ENCODE data around the gene PCDH1. TPM values are rescaled to one million over a fixed set of nuclear protein-coding genes. Genes with fewer than 3 reads are reported as not detected.

PCDH1 gene
- total RNA-seq, 1 experiment from 2014 or later: 127 TPM

- H3K9me3 ChIP-seq (ENCODE audit: control insufficient read depth, low read depth, low read length): no peaks in the 10 kb centered on the region
- no peak for DNase-seq
- no peak overlapping the region for H3K4ac ChIP-seq (ENCODE audit: low read depth, low read length)
- H4K5ac ChIP-seq (ENCODE audit: insufficient read length, low read depth, low read length): no peak overlapping the region
- no peak overlapping the region for H3K14ac ChIP-seq (ENCODE audit: insufficient read depth, low read length)
- Mint-ChIP-seq H3K4me3 (no peak overlapping the region), H3K27ac (no peak overlapping the region), H3K27me3 (ENCODE audit: low read depth) (no peaks in the 10 kb centered on the region; the same call in 1 of the 2 replicates), H3K9me3 (no peaks in the 10 kb centered on the region), H3K4me1 (peaks cover 11 to 22% of the 10 kb centered on the region in 2 experiments), H3K36me3 (ENCODE audit: insufficient read depth in 1 of 3, low read depth in 3 of 3) (peaks cover 74 to 90% (median 90%) of the 10 kb centered on the region in 3 experiments; a peak in 6 of 7 replicates)
- no peak overlapping the region for H3K27ac ChIP-seq (ENCODE audit: insufficient read length, low read depth, low read length)
- no peak overlapping the region for H4K8ac ChIP-seq (replicated peaks; ENCODE audit: insufficient read length, low read depth, low read length)
- H3K18ac ChIP-seq (ENCODE audit: insufficient read length, low read depth, low read length): no peak overlapping the region
- H3K79me2 ChIP-seq (ENCODE audit: insufficient read depth, low read length): peaks cover under 1% of the 10 kb centered on the region; the same call in 1 of the 2 replicates
- H2BK12ac ChIP-seq (ENCODE audit: insufficient read length, low read depth, low read length): no peak overlapping the region
- WGBS (ENCODE audit: extremely low coverage, insufficient read length, low lambda C conversion rate): no CpG with 5 or more reads among the region's 24 CpGs
- H3K79me1 ChIP-seq (ENCODE audit: insufficient read depth, low read depth, low read length, poor library complexity, severe bottlenecking): peaks cover 4% of the 10 kb centered on the region
- no peak overlapping the region for H2BK5ac ChIP-seq (ENCODE audit: insufficient read length, low read length)
- no peak overlapping the region for H2AK5ac ChIP-seq (ENCODE audit: insufficient read length, low read length)
- H3K56ac ChIP-seq (ENCODE audit: insufficient read length, low read depth, low read length): no peak overlapping the region
- no peak overlapping the region for H2BK15ac ChIP-seq (ENCODE audit: low read depth, low read length)
- H2AFZ ChIP-seq (ENCODE audit: low read length): no peak overlapping the region
- H4K91ac ChIP-seq (ENCODE audit: insufficient read length, low read depth, low read length): no peak overlapping the region
- TF ChIP-seq CTCF (conservative IDR thresholded peaks at IDR 0.05): no peak
- no peak overlapping the region for H3K4me2 ChIP-seq (ENCODE audit: insufficient read depth, insufficient read length, low read length)
- H3K23me2 ChIP-seq (ENCODE audit: insufficient read length, low read depth, low read length, poor library complexity, severe bottlenecking): no peaks in the 10 kb centered on the region
- no peak overlapping the region for H2BK20ac ChIP-seq (ENCODE audit: low read depth, low read length, poor library complexity, severe bottlenecking)
- H2BK120ac ChIP-seq (ENCODE audit: low read depth, low read length, poor library complexity, severe bottlenecking): no peak overlapping the region
- H3K23ac ChIP-seq (ENCODE audit: insufficient read length, low read depth, low read length): no peak overlapping the region
- no peaks in the 10 kb centered on the region for H4K20me1 ChIP-seq (ENCODE audit: control insufficient read depth, insufficient read depth, insufficient read length)
- no peaks in the 10 kb centered on the region for H3K4me1 ChIP-seq (ENCODE audit: insufficient read depth, low read length)
- H3K27me3 ChIP-seq (ENCODE audit: insufficient read depth, low read length): no peaks in the 10 kb centered on the region
- H3K9ac ChIP-seq (ENCODE audit: extremely low read depth, insufficient read length, low read length): no peak overlapping the region
- H3T11ph ChIP-seq (ENCODE audit: low read length): no peak overlapping the region
Observed at GRCh38 chr5:141864371-141865370, 13.5 kb downstream of the PCDH1 start.

All from H9 (cell line).